ENCODE results near the gene LDAH. TPM values are rescaled to one million over a fixed set of nuclear protein-coding genes. Genes with fewer than 3 reads are reported as not detected.
A peak's percentile ranks its signal among the peaks of the same experiment; 100 is the strongest.

Gene LDAH
- total and polyA plus RNA-seq, 2 experiments from 2014 or later = 15.2 to 21.1 TPM

DNA sequence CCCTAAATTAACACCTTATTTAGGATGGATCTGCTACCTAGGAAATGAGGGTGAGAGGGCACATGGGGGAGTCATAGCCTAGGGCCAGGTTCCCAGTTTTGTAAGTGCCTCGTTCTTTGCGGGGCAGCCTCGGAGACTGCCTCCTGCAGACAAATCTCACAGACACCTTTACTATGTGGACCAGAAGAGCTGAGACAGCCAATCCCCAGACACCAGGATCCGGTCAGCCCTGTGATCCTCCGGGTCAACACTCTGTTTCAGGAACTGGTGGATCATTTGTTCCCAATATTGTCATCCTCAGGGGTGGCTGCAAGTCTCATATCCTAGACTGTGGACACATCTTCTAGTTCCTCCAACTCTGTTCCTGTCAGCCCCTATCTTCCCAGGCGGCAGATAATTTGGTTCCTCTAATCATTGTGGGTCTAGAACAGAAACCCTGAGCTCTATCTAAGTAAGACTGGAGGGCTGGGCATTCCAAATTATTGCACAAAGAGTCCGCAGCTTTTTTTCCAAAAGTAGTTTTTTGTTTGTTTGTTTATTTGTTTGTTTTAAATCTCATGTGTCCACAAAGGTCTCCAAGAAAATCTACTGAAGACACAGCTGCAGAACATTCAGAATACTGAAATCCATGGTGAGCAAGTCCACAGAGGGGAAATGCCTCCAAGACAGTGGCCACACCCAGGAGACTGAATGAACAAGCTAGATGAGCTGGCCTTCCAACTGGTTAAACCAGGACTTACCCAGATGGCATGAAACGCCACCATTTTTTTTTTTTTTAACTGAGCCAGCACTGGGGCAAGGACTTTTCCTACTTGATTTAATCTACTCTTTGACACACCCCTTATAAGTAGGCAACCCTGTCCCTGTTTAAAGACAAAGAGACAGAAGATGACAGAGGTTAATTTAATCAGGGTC lies 162.1 kb downstream of the LDAH start:
- Histone ChIP-seq H3K27me3 (peaks cover 80% of the 10 kb centered on the region), H3K36me3 (no peaks in the 10 kb centered on the region), H3K4me3 (no peak overlapping the region), H3K4me1 (ENCODE audit: low read depth) (no peaks in the 10 kb centered on the region), H3K27ac (no peak overlapping the region), H3K9me3 (ENCODE audit: low read depth) (no peaks in the 10 kb centered on the region)
- TF ChIP-seq, protein P1, sequence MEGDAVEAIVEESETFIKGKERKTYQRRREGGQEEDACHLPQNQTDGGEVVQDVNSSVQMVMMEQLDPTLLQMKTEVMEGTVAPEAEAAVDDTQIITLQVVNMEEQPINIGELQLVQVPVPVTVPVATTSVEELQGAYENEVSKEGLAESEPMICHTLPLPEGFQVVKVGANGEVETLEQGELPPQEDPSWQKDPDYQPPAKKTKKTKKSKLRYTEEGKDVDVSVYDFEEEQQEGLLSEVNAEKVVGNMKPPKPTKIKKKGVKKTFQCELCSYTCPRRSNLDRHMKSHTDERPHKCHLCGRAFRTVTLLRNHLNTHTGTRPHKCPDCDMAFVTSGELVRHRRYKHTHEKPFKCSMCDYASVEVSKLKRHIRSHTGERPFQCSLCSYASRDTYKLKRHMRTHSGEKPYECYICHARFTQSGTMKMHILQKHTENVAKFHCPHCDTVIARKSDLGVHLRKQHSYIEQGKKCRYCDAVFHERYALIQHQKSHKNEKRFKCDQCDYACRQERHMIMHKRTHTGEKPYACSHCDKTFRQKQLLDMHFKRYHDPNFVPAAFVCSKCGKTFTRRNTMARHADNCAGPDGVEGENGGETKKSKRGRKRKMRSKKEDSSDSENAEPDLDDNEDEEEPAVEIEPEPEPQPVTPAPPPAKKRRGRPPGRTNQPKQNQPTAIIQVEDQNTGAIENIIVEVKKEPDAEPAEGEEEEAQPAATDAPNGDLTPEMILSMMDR (IDR thresholded peaks at IDR 0.05; ENCODE audit: low read depth, low read length) = no peak
- DNase-seq (ENCODE audit: low read depth in 1 of 2, low spot score in 1 of 2) = no peak

DNA sequence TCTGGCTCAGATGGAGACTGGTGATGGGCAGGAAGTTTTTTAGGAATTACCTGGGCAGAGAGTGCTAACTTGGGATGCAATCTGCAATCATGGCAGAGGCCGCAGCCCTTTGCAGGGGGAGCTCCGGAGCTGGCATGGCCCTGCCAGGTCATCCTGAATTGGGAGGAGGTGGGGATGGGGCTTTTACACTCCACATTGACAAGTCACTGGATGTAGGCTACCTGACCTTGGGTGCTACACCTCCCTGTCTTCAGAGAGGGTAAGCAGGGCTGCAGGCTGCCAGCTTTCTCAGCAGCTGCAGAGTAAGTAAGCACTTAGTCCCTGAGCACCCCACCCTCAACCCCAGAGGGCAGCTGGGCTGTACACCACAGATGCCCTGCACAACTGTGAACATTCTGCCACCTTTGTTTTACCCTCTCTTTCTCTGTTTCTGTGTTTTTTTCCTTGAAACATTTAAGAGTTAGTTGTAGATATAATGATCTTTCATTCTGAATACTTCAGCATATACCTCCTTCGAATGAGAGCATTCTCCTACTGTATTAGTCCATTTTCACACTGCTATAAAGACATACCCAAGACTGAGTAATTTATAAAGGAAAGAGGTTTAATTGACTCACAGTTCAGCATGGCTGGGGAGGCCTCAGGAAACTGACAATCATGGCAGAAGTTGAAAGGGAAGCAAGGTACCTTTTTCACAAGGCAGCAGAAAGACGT lies 165.2 kb downstream of the LDAH start:
- H3K27me3 ChIP-seq = peaks cover 49% of the 10 kb centered on the region
- no peak overlapping the region for H3K4me3 ChIP-seq
- no peaks in the 10 kb centered on the region for H3K36me3 ChIP-seq
- TF ChIP-seq, protein P1 (IDR thresholded peaks at IDR 0.05; ENCODE audit: low read depth, low read length) = no peak
- H3K9me3 ChIP-seq (ENCODE audit: low read depth) = no peaks in the 10 kb centered on the region
- DNase-seq (ENCODE audit: low read depth in 1 of 2, low spot score in 1 of 2) = no peak
- no peak overlapping the region for H3K27ac ChIP-seq
- no peaks in the 10 kb centered on the region for H3K4me1 ChIP-seq (ENCODE audit: low read depth)

DNA sequence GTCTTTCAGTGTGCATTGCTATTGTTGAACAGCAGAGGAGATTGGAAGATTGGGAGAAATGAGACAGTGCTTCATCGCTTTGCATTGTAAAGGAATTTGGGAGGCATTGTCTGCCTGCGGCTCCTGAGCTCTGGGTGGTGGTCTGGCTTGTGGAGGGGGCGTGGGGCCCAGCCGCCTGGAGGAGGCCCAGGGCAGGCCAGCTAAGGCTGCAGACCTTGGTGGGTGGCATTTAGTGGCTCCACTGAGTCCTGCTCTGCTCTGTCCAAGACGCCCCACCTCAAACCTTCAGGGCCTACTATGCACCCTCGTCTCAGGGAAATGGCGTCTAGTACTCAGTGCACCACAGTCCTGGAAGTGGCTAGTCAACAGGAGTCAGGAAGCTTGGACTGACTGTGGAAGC lies 166.3 kb downstream of the LDAH start:
- Histone ChIP-seq H3K4me3 (no peak overlapping the region), H3K9me3 (ENCODE audit: low read depth) (no peaks in the 10 kb centered on the region), H3K27ac (no peak overlapping the region), H3K4me1 (ENCODE audit: low read depth) (no peaks in the 10 kb centered on the region), H3K27me3 (peaks cover 38% of the 10 kb centered on the region), H3K36me3 (no peaks in the 10 kb centered on the region)
- TF ChIP-seq, protein P1 (IDR thresholded peaks at IDR 0.05; ENCODE audit: low read depth, low read length) = no peak
- no peak for DNase-seq (ENCODE audit: low read depth in 1 of 2, low spot score in 1 of 2)

DNA sequence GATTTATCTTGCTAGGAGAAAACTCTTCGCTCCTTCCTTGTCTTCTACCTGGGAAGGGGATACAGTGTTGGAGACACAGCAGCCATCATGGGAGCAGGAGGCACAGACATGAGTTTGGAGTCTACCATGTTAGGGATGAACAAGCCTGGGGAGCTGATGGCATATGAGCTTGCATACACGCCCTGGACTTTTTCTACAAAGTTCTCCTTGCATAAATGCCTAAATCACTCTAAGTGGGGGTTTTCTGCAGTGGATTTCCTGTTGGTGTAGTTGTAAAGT lies 168.4 kb downstream of the LDAH start:
- H3K4me1 ChIP-seq (ENCODE audit: low read depth) = no peaks in the 10 kb centered on the region
- H3K27me3 ChIP-seq = peaks cover 19% of the 10 kb centered on the region
- H3K9me3 ChIP-seq (ENCODE audit: low read depth) = no peaks in the 10 kb centered on the region
- H3K4me3 ChIP-seq = no peak overlapping the region
- DNase-seq (ENCODE audit: low read depth in 1 of 2, low spot score in 1 of 2) = no peak
- H3K36me3 ChIP-seq = no peaks in the 10 kb centered on the region
- TF ChIP-seq, protein P1 (IDR thresholded peaks at IDR 0.05; ENCODE audit: low read depth, low read length) = no peak
- no peak overlapping the region for H3K27ac ChIP-seq

DNA sequence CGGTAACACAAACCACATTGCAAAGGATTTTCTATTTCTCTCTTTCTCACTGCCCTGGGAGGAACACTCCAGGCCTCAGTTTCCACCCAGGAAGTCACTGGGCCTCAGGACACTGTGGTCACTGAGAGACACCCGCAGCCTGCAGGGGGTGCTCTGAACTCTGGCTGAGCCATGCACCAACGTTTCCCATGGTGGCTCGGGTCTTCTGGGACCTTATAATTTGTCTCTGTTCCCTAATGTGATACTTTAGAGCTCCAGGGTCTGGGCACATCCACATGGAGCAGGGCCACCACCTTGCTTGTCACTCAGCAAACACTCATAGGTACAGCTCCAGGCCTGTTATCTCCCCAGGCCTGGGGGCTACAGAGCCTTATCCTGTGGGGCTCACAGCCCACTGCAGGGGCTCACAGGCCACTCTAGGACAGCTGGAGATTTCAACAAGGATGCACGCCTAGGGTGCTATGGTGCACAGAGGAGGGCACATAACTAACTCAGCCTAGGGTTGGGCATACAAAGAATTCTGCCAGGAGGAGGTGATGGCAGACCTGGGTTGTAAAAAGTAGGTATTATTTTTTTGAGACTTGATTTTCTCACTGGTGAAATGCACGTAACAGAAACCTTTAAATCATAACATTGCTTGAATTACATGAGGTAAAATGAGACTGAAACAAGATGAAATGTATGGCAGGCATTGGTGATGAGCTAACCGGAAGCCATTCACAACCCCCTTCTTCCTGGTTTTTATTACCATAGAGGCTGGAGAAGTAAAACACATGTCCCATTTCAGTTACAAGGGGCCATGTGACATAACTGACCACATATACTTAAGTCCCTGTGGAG lies 169.0 kb downstream of the LDAH start:
- no peak for DNase-seq (ENCODE audit: low read depth in 1 of 2, low spot score in 1 of 2)
- no peaks in the 10 kb centered on the region for H3K4me1 ChIP-seq (ENCODE audit: low read depth)
- TF ChIP-seq, protein P1 (IDR thresholded peaks at IDR 0.05; ENCODE audit: low read depth, low read length) = peak; percentile 9
- peaks cover 14% of the 10 kb centered on the region for H3K27me3 ChIP-seq
- H3K27ac ChIP-seq = no peak overlapping the region
- no peaks in the 10 kb centered on the region for H3K36me3 ChIP-seq
- H3K4me3 ChIP-seq = no peak overlapping the region
- no peaks in the 10 kb centered on the region for H3K9me3 ChIP-seq (ENCODE audit: low read depth)
